Neural progenitor cell (in vitro differentiated cells): ENCODE measurements around the gene MIEF2. TPM values are rescaled to one million over a fixed set of nuclear protein-coding genes. Genes with fewer than 3 reads are reported as not detected.

ENCODE experiments used
- DNase-seq: peaks from one replicate; pipeline ENCODE4 v3.0.0-alpha.2; 2016; ENCODE audit warnings: low spot score
- H2AFZ ChIP-seq: fragments of 200-600 bp; sonication (generic); replicated peaks from 2 replicates; pipeline ENCODE4 v1.6.1; 2016; ENCODE audit warnings: antibody characterized with exemption
- H3F3A ChIP-seq: fragments of 200-600 bp; sonication (generic); 2 replicates; pipeline ENCODE4 v1.6.1; 2016; ENCODE audit warnings: antibody characterized with exemption, low read depth
- H3K27ac ChIP-seq: fragments of 200-600 bp; sonication (generic); 2 replicates; pipeline ENCODE4 v1.5.1; 2016; ENCODE audit warnings: mild to moderate bottlenecking
- H3K27me3 ChIP-seq: fragments of 200-600 bp; sonication (generic); 2 replicates; pipeline ENCODE4 v1.6.1; 2016; ENCODE audit warnings: mild to moderate bottlenecking, moderate library complexity
- H3K36me3 ChIP-seq: fragments of 200-600 bp; sonication (generic); 2 replicates; pipeline ENCODE4 v1.5.1; 2016
- H3K4me1 ChIP-seq: fragments of 200-600 bp; sonication (generic); 2 replicates; pipeline ENCODE4 v1.6.1; 2016; ENCODE audit warnings: mixed run types
- H3K4me2 ChIP-seq: fragments of 200-600 bp; sonication (generic); 2 replicates; pipeline ENCODE4 v1.6.1; 2016
- H3K4me3 ChIP-seq: fragments of 200-600 bp; sonication (generic); 2 replicates; pipeline ENCODE4 v1.5.1; 2016
- H3K79me2 ChIP-seq: fragments of 200-600 bp; sonication (generic); 2 replicates; pipeline ENCODE4 v1.6.1; 2016; ENCODE audit warnings: low read depth
- H3K9ac ChIP-seq: fragments of 200-600 bp; sonication (generic); 2 replicates; pipeline ENCODE4 v1.6.1; 2016
- H3K9me3 ChIP-seq: fragments of 200-600 bp; sonication (generic); 2 replicates; pipeline ENCODE4 v1.5.1; 2016; ENCODE audit warnings: low read depth
- H4K20me1 ChIP-seq: fragments of 200-600 bp; sonication (generic); 2 replicates; pipeline ENCODE4 v1.6.1; 2016; ENCODE audit warnings: low read depth
- H3K27ac Mint-ChIP-seq: 3 replicates; pipeline ENCODE4 v1.8.0; 2021; ENCODE audit warnings: mixed read lengths
- H3K27me3 Mint-ChIP-seq: 2 replicates; pipeline ENCODE4 v1.8.0; 2022; ENCODE audit warnings: low read depth, mild to moderate bottlenecking, inconsistent platforms, moderate library complexity, mixed read lengths; ENCODE audit not compliant: insufficient read depth
- H3K36me3 Mint-ChIP-seq: 3 replicates; pipeline ENCODE4 v1.8.0; 2021; ENCODE audit warnings: mixed read lengths
- H3K4me1 Mint-ChIP-seq: 3 replicates; pipeline ENCODE4 v1.8.0; 2021; ENCODE audit warnings: mixed read lengths
- H3K4me3 Mint-ChIP-seq: 3 replicates; pipeline ENCODE4 v1.8.0; 2021; ENCODE audit warnings: mild to moderate bottlenecking, moderate library complexity, mixed read lengths
- H3K9me3 Mint-ChIP-seq: 3 replicates; pipeline ENCODE4 v1.8.0; 2020; ENCODE audit warnings: mixed read lengths
- EZH2 ChIP-seq: fragments of 200-600 bp; sonication (generic); IDR thresholded peaks from 2 replicates; pipeline ENCODE4 v1.6.1; 2017; ENCODE audit warnings: antibody characterized with exemption, mild to moderate bottlenecking, moderate library complexity
- EZH2phosphoT487 ChIP-seq: fragments of 200-600 bp; sonication (generic); IDR thresholded peaks from 2 replicates; pipeline ENCODE4 v1.6.1; 2017; ENCODE audit warnings: antibody characterized with exemption
- total RNA-seq: library from RNA; depleted of rRNA; stranded (reverse); fragments of >200 nt; gene quantifications from 2 replicates; pipeline ENCODE4 v1.2.3, GENCODE V29; 2015; ENCODE audit warnings: low replicate concordance
- TF ChIP-seq, protein P1 (sequence below): fragments of 200-600 bp; sonication (generic); IDR thresholded peaks from 2 replicates; pipeline ENCODE4 v1.5.1; 2017; ENCODE audit warnings: antibody characterized with exemption, mild to moderate bottlenecking

MIEF2 gene
- total RNA-seq, 1 donor from 2014 or later, result 8.1 TPM

DNA sequence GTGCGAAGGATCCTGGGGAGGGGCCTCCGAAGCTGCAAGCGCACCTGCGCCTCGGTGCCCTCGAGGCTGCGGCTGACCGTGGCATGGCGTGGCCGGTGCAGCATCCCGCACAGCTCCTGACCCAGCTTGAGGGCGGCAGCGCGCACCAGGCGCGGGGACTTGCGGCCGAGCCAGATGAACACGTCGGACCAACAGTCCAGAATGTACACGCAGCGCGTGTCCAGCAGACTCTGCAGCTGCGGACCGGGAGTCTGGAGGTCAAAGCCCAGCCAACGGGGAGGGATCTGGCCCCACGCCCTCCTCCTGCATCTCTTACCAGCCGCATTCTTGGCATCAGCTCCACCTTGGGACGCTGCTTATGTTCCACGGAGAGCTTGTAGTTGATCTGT, 12.9 kb upstream of the MIEF2 start:
- H3K27me3 Mint-ChIP-seq, result peaks cover 12% of the 10 kb centered on the region
- peaks cover 13% of the 10 kb centered on the region for H3K36me3 Mint-ChIP-seq
- Histone ChIP-seq H3K36me3 (no peaks in the 10 kb centered on the region), H3K4me1 (peaks cover 9% of the 10 kb centered on the region), H3F3A (peaks cover 32% of the 10 kb centered on the region), H2AFZ (no peak overlapping the region), H3K27ac (no peak overlapping the region), H3K79me2 (no peaks in the 10 kb centered on the region), H4K20me1 (peaks cover 40% of the 10 kb centered on the region), H3K9ac (no peak overlapping the region), H3K4me3 (no peak overlapping the region), H3K9me3 (no peaks in the 10 kb centered on the region), H3K4me2 (no peak overlapping the region), H3K27me3 (no peaks in the 10 kb centered on the region)
- H3K9me3 Mint-ChIP-seq, result no peaks in the 10 kb centered on the region
- DNase-seq, result no peak
- H3K4me3 Mint-ChIP-seq, result no peak overlapping the region
- peaks cover 21% of the 10 kb centered on the region for H3K4me1 Mint-ChIP-seq
- no peak for TF ChIP-seq EZH2
- no peak for TF ChIP-seq EZH2phosphoT487
- TF ChIP-seq, protein P1, sequence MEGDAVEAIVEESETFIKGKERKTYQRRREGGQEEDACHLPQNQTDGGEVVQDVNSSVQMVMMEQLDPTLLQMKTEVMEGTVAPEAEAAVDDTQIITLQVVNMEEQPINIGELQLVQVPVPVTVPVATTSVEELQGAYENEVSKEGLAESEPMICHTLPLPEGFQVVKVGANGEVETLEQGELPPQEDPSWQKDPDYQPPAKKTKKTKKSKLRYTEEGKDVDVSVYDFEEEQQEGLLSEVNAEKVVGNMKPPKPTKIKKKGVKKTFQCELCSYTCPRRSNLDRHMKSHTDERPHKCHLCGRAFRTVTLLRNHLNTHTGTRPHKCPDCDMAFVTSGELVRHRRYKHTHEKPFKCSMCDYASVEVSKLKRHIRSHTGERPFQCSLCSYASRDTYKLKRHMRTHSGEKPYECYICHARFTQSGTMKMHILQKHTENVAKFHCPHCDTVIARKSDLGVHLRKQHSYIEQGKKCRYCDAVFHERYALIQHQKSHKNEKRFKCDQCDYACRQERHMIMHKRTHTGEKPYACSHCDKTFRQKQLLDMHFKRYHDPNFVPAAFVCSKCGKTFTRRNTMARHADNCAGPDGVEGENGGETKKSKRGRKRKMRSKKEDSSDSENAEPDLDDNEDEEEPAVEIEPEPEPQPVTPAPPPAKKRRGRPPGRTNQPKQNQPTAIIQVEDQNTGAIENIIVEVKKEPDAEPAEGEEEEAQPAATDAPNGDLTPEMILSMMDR, result no peak
- H3K27ac Mint-ChIP-seq, result no peak overlapping the region

DNA sequence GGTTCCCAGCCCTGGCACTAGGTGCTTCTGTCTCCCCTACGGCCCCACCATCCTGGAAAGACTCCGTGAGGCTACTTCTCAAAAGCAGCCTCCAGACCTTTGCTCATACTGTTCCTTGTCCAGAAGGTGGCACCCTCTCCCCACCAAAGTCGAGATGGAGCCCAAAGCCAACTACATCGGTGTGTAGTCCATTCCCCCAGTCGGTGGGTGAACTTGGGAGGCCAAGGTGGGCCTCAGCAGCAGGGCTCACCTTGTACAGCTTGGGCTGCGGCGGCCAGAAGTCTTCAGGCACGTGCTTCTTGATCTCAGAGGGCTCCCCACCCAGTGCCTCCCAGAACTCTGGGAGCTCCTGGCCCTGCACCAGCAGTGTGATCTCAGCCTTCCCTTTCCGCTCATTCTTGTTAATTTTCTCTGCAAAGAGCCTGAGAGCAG, 12.1 kb upstream of the MIEF2 start:
- Mint-ChIP-seq H3K27ac (peak overlapping the region; percentile 80), H3K4me1 (peaks cover 21% of the 10 kb centered on the region), H3K27me3 (peaks cover 12% of the 10 kb centered on the region), H3K9me3 (no peaks in the 10 kb centered on the region), H3K4me3 (no peak overlapping the region), H3K36me3 (peaks cover 10% of the 10 kb centered on the region)
- Histone ChIP-seq H3K9ac (no peak overlapping the region), H3K4me2 (no peak overlapping the region), H3F3A (peaks cover 32% of the 10 kb centered on the region), H3K9me3 (no peaks in the 10 kb centered on the region), H3K27ac (no peak overlapping the region), H3K4me3 (no peak overlapping the region), H3K79me2 (no peaks in the 10 kb centered on the region), H3K4me1 (peaks cover 9% of the 10 kb centered on the region), H2AFZ (no peak overlapping the region), H4K20me1 (peaks cover 40% of the 10 kb centered on the region), H3K27me3 (no peaks in the 10 kb centered on the region), H3K36me3 (no peaks in the 10 kb centered on the region)
- peak; percentile 72 for DNase-seq
- TF ChIP-seq EZH2phosphoT487, result no peak
- TF ChIP-seq, protein P1, result peak; percentile 81

DNA sequence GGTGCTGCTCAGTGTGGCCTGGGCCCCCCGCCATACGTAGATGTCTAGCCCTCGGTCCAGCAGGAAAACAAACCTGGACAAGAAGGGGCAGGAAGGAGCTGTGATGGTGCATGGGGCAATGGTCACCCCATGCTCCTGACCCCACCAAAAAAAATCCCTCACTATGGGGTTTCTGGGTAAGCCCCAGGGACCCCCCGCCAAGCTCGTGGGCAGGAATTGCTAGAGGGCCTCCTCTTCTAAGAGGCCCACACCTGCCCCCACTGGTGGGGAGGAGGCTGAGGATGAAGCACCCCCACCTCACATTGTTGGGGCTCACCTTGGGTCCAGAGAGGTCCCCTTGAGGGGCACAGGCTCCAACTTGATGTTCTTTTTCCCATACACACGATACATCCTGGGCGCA, 11.7 kb upstream of the MIEF2 start:
- peaks cover 32% of the 10 kb centered on the region for H3F3A ChIP-seq
- Mint-ChIP-seq H3K27ac (no peak overlapping the region), H3K27me3 (peaks cover 12% of the 10 kb centered on the region), H3K4me3 (no peak overlapping the region), H3K36me3 (peaks cover 10% of the 10 kb centered on the region), H3K9me3 (no peaks in the 10 kb centered on the region), H3K4me1 (peaks cover 21% of the 10 kb centered on the region)
- no peak overlapping the region for H2AFZ ChIP-seq
- H3K4me2 ChIP-seq, result no peak overlapping the region
- H4K20me1 ChIP-seq, result peaks cover 40% of the 10 kb centered on the region
- H3K9me3 ChIP-seq, result no peaks in the 10 kb centered on the region
- H3K79me2 ChIP-seq, result no peaks in the 10 kb centered on the region
- no peaks in the 10 kb centered on the region for H3K36me3 ChIP-seq
- DNase-seq, result no peak
- TF ChIP-seq EZH2 (no peak), EZH2phosphoT487 (no peak)
- TF ChIP-seq, protein P1, result no peak
- no peak overlapping the region for H3K27ac ChIP-seq
- H3K27me3 ChIP-seq, result no peaks in the 10 kb centered on the region
- H3K4me3 ChIP-seq, result no peak overlapping the region
- H3K9ac ChIP-seq, result no peak overlapping the region
- H3K4me1 ChIP-seq, result peaks cover 9% of the 10 kb centered on the region

DNA sequence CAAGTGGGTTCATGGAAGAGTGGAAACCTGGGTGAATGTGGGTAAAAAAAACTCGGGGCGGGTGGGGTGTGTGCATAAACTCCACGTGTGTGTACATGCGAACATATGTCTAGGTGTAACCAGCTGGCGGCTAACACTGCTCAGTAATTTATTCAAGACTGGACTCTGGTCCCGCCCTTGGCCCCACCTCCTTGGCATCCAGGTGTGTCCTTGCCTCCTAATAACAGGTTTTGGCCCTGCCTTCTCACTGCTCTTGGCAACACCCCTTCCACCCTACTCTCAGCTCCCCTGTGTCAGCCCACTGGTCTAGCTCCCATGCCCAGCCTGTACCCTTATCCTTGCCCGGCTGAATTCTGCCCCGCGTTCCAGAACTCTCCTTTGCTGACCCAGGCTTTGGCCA, 10.2 kb upstream of the MIEF2 start:
- peaks cover 42% of the 10 kb centered on the region for H4K20me1 ChIP-seq
- no peaks in the 10 kb centered on the region for H3K36me3 ChIP-seq

More for the DNA sequence above, 10.2 kb upstream of the MIEF2 start:
- H3K4me3 Mint-ChIP-seq, result no peak overlapping the region
- peaks cover 10% of the 10 kb centered on the region for H3K36me3 Mint-ChIP-seq
- Histone ChIP-seq H2AFZ (no peak overlapping the region), H3K4me3 (no peak overlapping the region), H3K4me2 (no peak overlapping the region), H3K27ac (no peak overlapping the region), H3F3A (peaks cover 27% of the 10 kb centered on the region), H3K9me3 (no peaks in the 10 kb centered on the region), H3K79me2 (no peaks in the 10 kb centered on the region), H3K27me3 (no peaks in the 10 kb centered on the region), H3K9ac (no peak overlapping the region), H3K4me1 (peaks cover 9% of the 10 kb centered on the region)
- H3K27me3 Mint-ChIP-seq, result peaks cover 11% of the 10 kb centered on the region
- TF ChIP-seq, protein P1, result no peak
- TF ChIP-seq EZH2, result no peak
- no peak for TF ChIP-seq EZH2phosphoT487
- H3K4me1 Mint-ChIP-seq, result peaks cover 21% of the 10 kb centered on the region
- no peaks in the 10 kb centered on the region for H3K9me3 Mint-ChIP-seq
- no peak overlapping the region for H3K27ac Mint-ChIP-seq
- DNase-seq, result no peak
